Loucy (cell line): ENCODE data around the gene IGSF8.
A peak's percentile ranks its signal among the peaks of the same experiment; 100 is the strongest.

Source experiments
- H2AFZ ChIP-seq: fragments of 200-600 bp; sonication (generic); 2 replicates; pipeline ENCODE4 v1.6.0; 2016; ENCODE audit warnings: antibody characterized with exemption, mild to moderate bottlenecking, low read length, moderate library complexity
- H3F3A ChIP-seq: fragments of 200-600 bp; 2 replicates; pipeline ENCODE4 v1.6.0; 2016; ENCODE audit warnings: antibody characterized with exemption, low read depth, mild to moderate bottlenecking
- H3K27me3 ChIP-seq: fragments of 200-600 bp; sonication (generic); 2 replicates; pipeline ENCODE4 v1.6.1; 2014; ENCODE audit warnings: low read length, mild to moderate bottlenecking; ENCODE audit not compliant: insufficient read depth, poor library complexity, severe bottlenecking
- H3K36me3 ChIP-seq: fragments of 200-600 bp; sonication (generic); 2 replicates; pipeline ENCODE4 v1.6.1; 2016; ENCODE audit warnings: low read length; ENCODE audit not compliant: insufficient read depth
- H3K4me1 ChIP-seq: fragments of 200-600 bp; sonication (generic); 2 replicates; pipeline ENCODE4 v1.5.1; 2014; ENCODE audit warnings: low read length, mild to moderate bottlenecking; ENCODE audit not compliant: insufficient read depth, poor library complexity, severe bottlenecking
- H3K4me2 ChIP-seq: fragments of 200-600 bp; sonication (generic); 2 replicates; pipeline ENCODE4 v1.6.0; 2014; ENCODE audit warnings: antibody characterized with exemption, low read length, low read depth, mild to moderate bottlenecking; ENCODE audit not compliant: poor library complexity, severe bottlenecking
- H3K4me3 ChIP-seq: fragments of 200-600 bp; sonication (generic); 2 replicates; pipeline ENCODE4 v1.5.1; 2014; ENCODE audit warnings: low read length, mild to moderate bottlenecking, mixed read lengths; ENCODE audit not compliant: poor library complexity, severe bottlenecking
- H3K79me2 ChIP-seq: fragments of 200-600 bp; sonication (generic); 2 replicates; pipeline ENCODE4 v1.6.1; 2014; ENCODE audit warnings: low read length; ENCODE audit not compliant: insufficient read depth
- H3K9ac ChIP-seq: fragments of 200-600 bp; sonication (generic); 2 replicates; pipeline ENCODE4 v1.6.0; 2014; ENCODE audit warnings: mild to moderate bottlenecking, low read depth, low read length, moderate library complexity; ENCODE audit not compliant: poor library complexity, severe bottlenecking
- H3K9me2 ChIP-seq: fragments of 200-600 bp; sonication (generic); replicated peaks from 2 replicates; pipeline ENCODE4 v1.6.1; 2016; ENCODE audit warnings: low read depth, low read length, mixed read lengths
- H3K9me3 ChIP-seq: fragments of 200-600 bp; sonication (generic); 2 replicates; pipeline ENCODE4 v1.6.1; 2014; ENCODE audit warnings: mild to moderate bottlenecking, antibody characterized with exemption, low read length, low read depth; ENCODE audit not compliant: insufficient read depth
- H4K20me1 ChIP-seq: fragments of 200-600 bp; sonication (generic); 2 replicates; pipeline ENCODE4 v1.6.0; 2014; ENCODE audit warnings: antibody characterized with exemption, low read length, mild to moderate bottlenecking; ENCODE audit not compliant: insufficient read depth, poor library complexity, severe bottlenecking
- EZH2phosphoT487 ChIP-seq: fragments of 200-600 bp; IDR thresholded peaks from 2 replicates; pipeline ENCODE4 v1.6.1; 2018; ENCODE audit warnings: antibody characterized with exemption, mild to moderate bottlenecking, moderate library complexity, borderline replicate concordance
- TF ChIP-seq, protein P1 (sequence below): fragments of 200-600 bp; sonication (generic); conservative IDR thresholded peaks from 2 replicates; pipeline ENCODE4 v1.5.1; 2014; ENCODE audit warnings: mild to moderate bottlenecking, antibody characterized with exemption, low read length

Gene IGSF8

DNA sequence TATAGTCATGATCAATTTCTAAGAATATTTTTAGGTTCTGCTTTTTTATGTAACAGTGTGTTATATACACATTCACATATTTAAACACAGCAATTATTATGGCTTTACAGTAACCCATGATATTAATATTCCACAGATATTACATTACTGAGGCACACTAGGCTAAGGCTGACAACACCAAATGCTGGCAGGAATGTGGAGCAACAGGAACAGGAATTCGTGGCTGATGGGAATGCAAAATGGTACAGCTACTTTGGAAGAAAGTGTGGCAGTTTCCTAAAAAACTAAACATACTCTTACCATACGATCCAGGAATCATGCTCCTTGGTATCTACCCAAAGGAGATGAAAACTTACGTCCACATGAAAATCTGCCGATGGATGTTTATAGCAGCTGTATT, 19.0 kb downstream of the IGSF8 start:
- Histone ChIP-seq H3K4me2 (no peak overlapping the region), H3K4me3 (no peak overlapping the region), H2AFZ (no peak overlapping the region), H3K9ac (no peak overlapping the region), H3K79me2 (no peaks in the 10 kb centered on the region), H3F3A (no peaks in the 10 kb centered on the region), H4K20me1 (no peaks in the 10 kb centered on the region), H3K9me3 (no peaks in the 10 kb centered on the region), H3K36me3 (no peaks in the 10 kb centered on the region), H3K9me2 (no peaks in the 10 kb centered on the region), H3K27me3 (no peaks in the 10 kb centered on the region), H3K4me1 (no peaks in the 10 kb centered on the region)
- TF ChIP-seq, protein P1, sequence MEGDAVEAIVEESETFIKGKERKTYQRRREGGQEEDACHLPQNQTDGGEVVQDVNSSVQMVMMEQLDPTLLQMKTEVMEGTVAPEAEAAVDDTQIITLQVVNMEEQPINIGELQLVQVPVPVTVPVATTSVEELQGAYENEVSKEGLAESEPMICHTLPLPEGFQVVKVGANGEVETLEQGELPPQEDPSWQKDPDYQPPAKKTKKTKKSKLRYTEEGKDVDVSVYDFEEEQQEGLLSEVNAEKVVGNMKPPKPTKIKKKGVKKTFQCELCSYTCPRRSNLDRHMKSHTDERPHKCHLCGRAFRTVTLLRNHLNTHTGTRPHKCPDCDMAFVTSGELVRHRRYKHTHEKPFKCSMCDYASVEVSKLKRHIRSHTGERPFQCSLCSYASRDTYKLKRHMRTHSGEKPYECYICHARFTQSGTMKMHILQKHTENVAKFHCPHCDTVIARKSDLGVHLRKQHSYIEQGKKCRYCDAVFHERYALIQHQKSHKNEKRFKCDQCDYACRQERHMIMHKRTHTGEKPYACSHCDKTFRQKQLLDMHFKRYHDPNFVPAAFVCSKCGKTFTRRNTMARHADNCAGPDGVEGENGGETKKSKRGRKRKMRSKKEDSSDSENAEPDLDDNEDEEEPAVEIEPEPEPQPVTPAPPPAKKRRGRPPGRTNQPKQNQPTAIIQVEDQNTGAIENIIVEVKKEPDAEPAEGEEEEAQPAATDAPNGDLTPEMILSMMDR = no peak
- TF ChIP-seq EZH2phosphoT487 = no peak

DNA sequence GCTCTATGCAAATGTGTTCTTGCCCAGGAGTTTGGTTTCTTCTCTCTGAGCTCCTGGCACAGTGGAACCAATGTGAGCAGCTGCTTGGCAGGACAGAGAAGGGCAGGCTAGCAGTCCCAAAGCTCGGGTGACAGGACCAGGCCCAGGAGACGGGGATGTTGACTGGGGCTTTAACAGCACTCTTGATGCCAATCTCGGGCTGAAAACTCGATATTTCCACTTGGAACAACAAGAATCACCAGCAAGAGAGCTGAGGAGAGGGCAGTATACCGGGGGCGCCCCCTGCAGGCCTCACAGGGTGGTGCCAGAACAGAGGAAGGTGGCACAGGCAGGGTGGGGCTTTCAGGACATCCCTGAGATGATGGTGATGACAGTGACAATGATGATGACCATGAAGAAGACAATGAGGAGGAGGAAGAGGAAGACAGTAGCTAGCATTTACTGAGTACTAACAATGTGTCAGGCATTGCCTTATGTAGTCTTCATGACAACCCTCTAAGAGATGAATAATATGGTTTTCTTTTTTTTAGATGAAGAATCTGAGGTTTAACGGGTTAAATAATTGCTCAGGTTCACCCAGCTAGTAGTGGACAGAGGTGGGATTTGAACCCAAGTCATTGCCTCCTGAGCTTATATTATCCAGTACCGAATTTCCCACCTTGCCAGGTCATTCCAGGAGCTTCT, 19.8 kb downstream of the IGSF8 start:
- no peaks in the 10 kb centered on the region for H3K9me2 ChIP-seq
- H3K4me2 ChIP-seq = peak overlapping the region; percentile 28
- H3K4me3 ChIP-seq = no peak overlapping the region
- no peaks in the 10 kb centered on the region for H3F3A ChIP-seq
- H3K36me3 ChIP-seq = no peaks in the 10 kb centered on the region
- H4K20me1 ChIP-seq = no peaks in the 10 kb centered on the region
- no peaks in the 10 kb centered on the region for H3K4me1 ChIP-seq
- peak overlapping the region; percentile 62 for H2AFZ ChIP-seq
- H3K9ac ChIP-seq = no peak overlapping the region
- no peaks in the 10 kb centered on the region for H3K9me3 ChIP-seq
- TF ChIP-seq, protein P1 = peak; percentile 98
- TF ChIP-seq EZH2phosphoT487 = no peak
- H3K27me3 ChIP-seq = no peaks in the 10 kb centered on the region
- no peaks in the 10 kb centered on the region for H3K79me2 ChIP-seq

- no peaks in the 10 kb centered on the region for H3K79me2 ChIP-seq
- no peak overlapping the region for H3K9ac ChIP-seq
- H3K27me3 ChIP-seq = no peaks in the 10 kb centered on the region
- TF ChIP-seq, protein P1 = no peak
- H4K20me1 ChIP-seq = no peaks in the 10 kb centered on the region
- no peak overlapping the region for H3K4me3 ChIP-seq
- H3K4me2 ChIP-seq = no peak overlapping the region
- no peaks in the 10 kb centered on the region for H3F3A ChIP-seq
- H3K36me3 ChIP-seq = no peaks in the 10 kb centered on the region
- H2AFZ ChIP-seq = no peak overlapping the region
- H3K4me1 ChIP-seq = no peaks in the 10 kb centered on the region
- H3K9me2 ChIP-seq = no peaks in the 10 kb centered on the region
- no peaks in the 10 kb centered on the region for H3K9me3 ChIP-seq
Measured at GRCh38 chr1:160077486-160077885, 20.9 kb downstream of the IGSF8 start.
